ENCODE measurements around the gene PILRB. TPM values are rescaled to one million over a fixed set of nuclear protein-coding genes. Genes with fewer than 3 reads are reported as not detected.
A peak's percentile ranks its signal among the peaks of the same experiment; 100 is the strongest.
"Not testable (repeated sequence)": the region's sequence is repeated elsewhere in the genome, so short reads cannot be mapped to it uniquely, and the experiment has no call there.

The PILRB gene
- 100 to 1,000 TPM in 4 of 5 experiments, 10 to 100 TPM in 1; 79.1 to 137 (median 120) TPM for total RNA-seq
- polyA plus RNA-seq, result 10 to 100 TPM in 1 of 2 donors, 1 to 10 TPM in 1; 1.1 to 11.1 TPM
- total RNA-seq, result 26.8 reads per million, percentile 57 among the genes with 10 or more reads in this experiment

GRCh38 chr7:100358027-100358856 lies at the start of gene PILRB:
Gene PILRB, plus strand, starts transcription at chr7:100358117. Its CDS starts 186 bp downstream, at chr7:100358303.
- DNase-seq (no peak), ATAC-seq (peak; percentile 24)
- peaks cover 14 to 94% (median 38%) of the 10 kb centered on the region in 3 experiments for H3K36me3 ChIP-seq (ENCODE audit: control insufficient read depth in 2 of 3, insufficient read depth in 3 of 3, low read length in 3 of 3)
- H3K9me3 ChIP-seq (ENCODE audit: control insufficient read depth in 2 of 3, low read length in 3 of 3), result no peaks in the 10 kb centered on the region
- CTCF ChIA-PET, result no interaction called here
- no peak within 1 kb of the TSS for H3K4me3 ChIP-seq (ENCODE audit: low read length)
- Mint-ChIP-seq H3K27me3 (no peaks in the 10 kb centered on the region), H3K9me3 (no peaks in the 10 kb centered on the region), H3K4me3 (no peak within 1 kb of the TSS), H3K27ac (peak within 1 kb of the TSS in 6 of 9 donors; percentile 28 to 62 (median 50)), H3K36me3 (peaks cover 13 to 38% (median 17%) of the 10 kb centered on the region in 5 donors), H3K4me1 (peaks cover 0 to 13% (median 7%) of the 10 kb centered on the region in 7 donors)
- H3K27me3 ChIP-seq (ENCODE audit: control insufficient read depth in 2 of 2, insufficient read depth in 2 of 2, low read length in 2 of 2), result no peaks in the 10 kb centered on the region
- peaks cover 9 to 18% of the 10 kb centered on the region in 2 donors for H3K4me1 ChIP-seq (ENCODE audit: control insufficient read depth in 2 of 2, insufficient read depth in 2 of 2, low read length in 2 of 2)
- POLR2A ChIA-PET, result no interaction called here
- intact Hi-C loops (cut with micrococcal nuclease), result no loop called here
- no peak within 1 kb of the TSS for H3K27ac ChIP-seq (ENCODE audit: low read depth, low read length)

GRCh38 chr7:100318329-100318728 lies 39.6 kb upstream of the PILRB start:
- H3K4me3 ChIP-seq (ENCODE audit: low read length); H3K9me3 ChIP-seq (ENCODE audit: control insufficient read depth in 2 of 3, low read length in 3 of 3); H3K27ac ChIP-seq (ENCODE audit: low read depth, low read length); CTCF ChIA-PET; intact Hi-C loops (cut with micrococcal nuclease); POLR2A ChIA-PET; ATAC-seq; H3K9me3 Mint-ChIP-seq; H3K36me3 ChIP-seq (ENCODE audit: control insufficient read depth in 2 of 3, insufficient read depth in 3 of 3, low read length in 3 of 3); H3K27me3 ChIP-seq (ENCODE audit: control insufficient read depth in 2 of 2, insufficient read depth in 2 of 2, low read length in 2 of 2); H3K27me3 Mint-ChIP-seq; H3K4me1 ChIP-seq (ENCODE audit: control insufficient read depth in 2 of 2, insufficient read depth in 2 of 2, low read length in 2 of 2); DNase-seq: not testable (repeated sequence)
- H3K4me1 Mint-ChIP-seq, result peaks cover 7 to 17% (median 10%) of the 10 kb centered on the region in 7 donors
- peak overlapping the region in 7 of 9 donors; percentile 50 to 96 (median 78) for H3K27ac Mint-ChIP-seq
- peak overlapping the region in 9 of 10 donors; percentile 46 to 82 (median 73) for H3K4me3 Mint-ChIP-seq
- H3K36me3 Mint-ChIP-seq, result peaks cover 0 to 21% (median 13%) of the 10 kb centered on the region in 5 donors

DNA sequence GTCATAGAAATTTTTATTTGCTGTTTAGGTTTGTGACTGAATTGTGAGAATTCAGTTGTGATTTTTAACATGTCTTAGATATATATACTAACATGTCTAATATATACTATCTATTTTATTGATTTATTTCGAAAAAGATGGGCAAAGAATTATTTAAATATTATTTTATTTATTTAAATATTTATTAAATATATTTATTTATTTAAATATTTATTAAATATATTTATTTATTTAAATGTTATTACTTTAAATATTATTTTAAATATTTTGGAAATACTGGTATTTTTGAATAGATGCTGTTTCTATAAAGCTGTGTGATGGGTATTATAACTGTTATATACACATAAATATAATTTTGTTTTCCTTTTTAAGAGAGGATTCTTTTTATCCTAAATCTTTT lies 36.3 kb upstream of the PILRB start:
- H3K9me3 Mint-ChIP-seq; ATAC-seq; H3K27ac ChIP-seq (ENCODE audit: low read depth, low read length); H3K27ac Mint-ChIP-seq; DNase-seq; POLR2A ChIA-PET; H3K27me3 Mint-ChIP-seq; CTCF ChIA-PET; H3K27me3 ChIP-seq (ENCODE audit: control insufficient read depth in 2 of 2, insufficient read depth in 2 of 2, low read length in 2 of 2); H3K36me3 ChIP-seq (ENCODE audit: control insufficient read depth in 2 of 3, insufficient read depth in 3 of 3, low read length in 3 of 3); H3K4me3 ChIP-seq (ENCODE audit: low read length); H3K4me1 ChIP-seq (ENCODE audit: control insufficient read depth in 2 of 2, insufficient read depth in 2 of 2, low read length in 2 of 2); H3K4me3 Mint-ChIP-seq; intact Hi-C loops (cut with micrococcal nuclease); H3K9me3 ChIP-seq (ENCODE audit: control insufficient read depth in 2 of 3, low read length in 3 of 3): not testable (repeated sequence)
- Mint-ChIP-seq H3K36me3 (peaks cover 0 to 30% (median 17%) of the 10 kb centered on the region in 5 donors), H3K4me1 (peaks cover 4 to 15% (median 13%) of the 10 kb centered on the region in 7 donors)

GRCh38 chr7:100324194-100324593 lies 33.7 kb upstream of the PILRB start:
- H3K36me3 ChIP-seq (ENCODE audit: control insufficient read depth in 2 of 3, insufficient read depth in 3 of 3, low read length in 3 of 3); intact Hi-C loops (cut with micrococcal nuclease); H3K27ac Mint-ChIP-seq; CTCF ChIA-PET; H3K4me3 ChIP-seq (ENCODE audit: low read length); H3K27me3 Mint-ChIP-seq; H3K9me3 Mint-ChIP-seq; H3K4me1 Mint-ChIP-seq; H3K27me3 ChIP-seq (ENCODE audit: control insufficient read depth in 2 of 2, insufficient read depth in 2 of 2, low read length in 2 of 2); POLR2A ChIA-PET; H3K4me3 Mint-ChIP-seq; H3K27ac ChIP-seq (ENCODE audit: low read depth, low read length); H3K9me3 ChIP-seq (ENCODE audit: control insufficient read depth in 2 of 3, low read length in 3 of 3); H3K4me1 ChIP-seq (ENCODE audit: control insufficient read depth in 2 of 2, insufficient read depth in 2 of 2, low read length in 2 of 2); ATAC-seq; DNase-seq: not testable (repeated sequence)
- peaks cover 0 to 29% (median 10%) of the 10 kb centered on the region in 5 donors for H3K36me3 Mint-ChIP-seq

DNA sequence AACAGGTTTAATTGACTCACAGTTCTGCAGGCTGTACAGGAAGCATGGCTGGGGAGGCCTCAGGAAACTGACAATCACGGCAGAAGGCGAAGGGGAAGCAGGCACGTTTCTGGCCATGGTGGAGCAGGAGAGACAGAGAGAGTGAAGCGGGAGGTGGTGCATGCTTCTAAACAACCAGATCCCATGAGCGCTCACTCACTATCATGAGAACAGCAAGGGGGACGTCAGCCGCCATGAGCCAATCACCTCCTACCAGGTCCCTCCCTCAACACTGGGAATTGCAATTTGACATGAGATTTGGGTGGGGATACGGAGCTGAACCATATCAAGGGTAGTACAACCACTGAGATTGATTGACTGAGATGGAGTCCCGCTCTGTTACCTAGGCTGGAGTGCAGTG lies 32.2 kb upstream of the PILRB start:
- H3K4me3 Mint-ChIP-seq; ATAC-seq; H3K4me1 ChIP-seq (ENCODE audit: control insufficient read depth in 2 of 2, insufficient read depth in 2 of 2, low read length in 2 of 2); H3K4me1 Mint-ChIP-seq; H3K4me3 ChIP-seq (ENCODE audit: low read length); H3K27ac ChIP-seq (ENCODE audit: low read depth, low read length); POLR2A ChIA-PET; CTCF ChIA-PET; intact Hi-C loops (cut with micrococcal nuclease); H3K27me3 Mint-ChIP-seq; H3K27ac Mint-ChIP-seq; H3K9me3 Mint-ChIP-seq; H3K36me3 ChIP-seq (ENCODE audit: control insufficient read depth in 2 of 3, insufficient read depth in 3 of 3, low read length in 3 of 3); DNase-seq; H3K9me3 ChIP-seq (ENCODE audit: control insufficient read depth in 2 of 3, low read length in 3 of 3); H3K27me3 ChIP-seq (ENCODE audit: control insufficient read depth in 2 of 2, insufficient read depth in 2 of 2, low read length in 2 of 2): not testable (repeated sequence)
- H3K36me3 Mint-ChIP-seq, result peaks cover 0 to 16% (median 4%) of the 10 kb centered on the region in 5 donors

- ATAC-seq; H3K4me3 ChIP-seq (ENCODE audit: low read length); H3K9me3 ChIP-seq (ENCODE audit: control insufficient read depth in 2 of 3, low read length in 3 of 3); H3K27me3 ChIP-seq (ENCODE audit: control insufficient read depth in 2 of 2, insufficient read depth in 2 of 2, low read length in 2 of 2); DNase-seq; intact Hi-C loops (cut with micrococcal nuclease); H3K36me3 ChIP-seq (ENCODE audit: control insufficient read depth in 2 of 3, insufficient read depth in 3 of 3, low read length in 3 of 3); H3K9me3 Mint-ChIP-seq; POLR2A ChIA-PET; H3K27ac Mint-ChIP-seq; H3K27ac ChIP-seq (ENCODE audit: low read depth, low read length); CTCF ChIA-PET; H3K4me1 ChIP-seq (ENCODE audit: control insufficient read depth in 2 of 2, insufficient read depth in 2 of 2, low read length in 2 of 2); H3K4me1 Mint-ChIP-seq; H3K4me3 Mint-ChIP-seq; H3K27me3 Mint-ChIP-seq: not testable (repeated sequence)
- H3K36me3 Mint-ChIP-seq, result peaks cover 0 to 15% (median 4%) of the 10 kb centered on the region in 5 donors
Observed at GRCh38 chr7:100326914-100327313, 31.0 kb upstream of the PILRB start.

Measured in naive thymus-derived CD4-positive, alpha-beta T cell (primary cell).